ENCODE data around the gene PTDSS2. TPM values are rescaled to one million over a fixed set of nuclear protein-coding genes. Genes with fewer than 3 reads are reported as not detected.

The PTDSS2 gene
- total and polyA plus RNA-seq, 2 of the 13 experiments (the other 11 are each of a cell fraction or from before 2014, with no cell fraction given) = 21.7 to 26.4 TPM

DNA sequence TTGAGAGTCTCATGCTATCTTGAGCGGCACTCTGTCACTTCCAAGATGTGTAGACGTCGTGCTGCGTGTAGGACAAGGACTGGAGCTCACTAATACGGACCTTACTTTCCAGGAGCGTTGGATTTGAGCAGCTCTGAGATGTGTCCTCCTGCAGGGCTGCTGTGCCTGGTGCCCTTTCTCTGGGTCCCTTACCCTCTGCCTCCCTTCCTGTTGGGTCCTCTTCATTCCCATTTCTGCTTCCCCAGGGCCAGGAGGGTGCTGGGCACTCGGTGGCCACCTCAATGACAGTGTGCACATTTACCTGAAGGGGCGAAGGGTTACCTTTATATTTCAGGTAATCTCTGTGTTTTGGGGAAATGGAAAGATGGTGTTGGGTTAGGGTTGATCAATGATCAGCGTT lies 4.0 kb downstream of the PTDSS2 start:
- ATAC-seq = no peak
- H3K36me3 ChIP-seq (replicated peaks in 1 of 2; ENCODE audit: control insufficient read depth in 1 of 2, insufficient read depth in 2 of 2, low read length in 2 of 2) = peaks cover 9 to 32% of the 10 kb centered on the region in 2 experiments
- ChIA-PET POLR2A (no interaction called here), CTCF (ENCODE audit: low intra/inter-chr PET ratio, low total read pairs) (no interaction called here)
- H3K4me2 ChIP-seq (ENCODE audit: low read depth, low read length) = no peak overlapping the region
- H4K20me1 ChIP-seq (ENCODE audit: insufficient read depth, low read length) = no peaks in the 10 kb centered on the region
- DNase-seq (ENCODE audit: low spot score) = no peak
- FAIRE-seq = no peak
- TF ChIP-seq SMARCC2 (IDR thresholded peaks at IDR 0.05) (no peak), ZFP37 (CRISPR knock-in tag; IDR thresholded peaks at IDR 0.05; ENCODE audit: borderline replicate concordance) (no peak), RFXANK (CRISPR knock-in tag; IDR thresholded peaks at IDR 0.05) (no peak), TGIF2 (CRISPR knock-in tag; IDR thresholded peaks at IDR 0.05) (no peak), THAP9 (CRISPR knock-in tag; IDR thresholded peaks at IDR 0.05; ENCODE audit: borderline replicate concordance) (no peak), ZNF430 (CRISPR knock-in tag; IDR thresholded peaks at IDR 0.05) (no peak), CENPX (CRISPR knock-in tag; IDR thresholded peaks at IDR 0.05) (no peak), ZNF335 (CRISPR knock-in tag; IDR thresholded peaks at IDR 0.05) (no peak), ZNF17 (CRISPR knock-in tag; IDR thresholded peaks at IDR 0.05) (no peak), NFE2L2 (IDR thresholded peaks at IDR 0.05; ENCODE audit: low read length) (no peak), RXRA (CRISPR knock-in tag; IDR thresholded peaks at IDR 0.05) (no peak), PCBP1 (IDR thresholded peaks at IDR 0.05; ENCODE audit: borderline replicate concordance, low read depth, low read length) (no peak), ELF3 (CRISPR knock-in tag; IDR thresholded peaks at IDR 0.05) (no peak), ETS1 (CRISPR knock-in tag; IDR thresholded peaks at IDR 0.05) (no peak), ZNF850 (CRISPR knock-in tag; conservative IDR thresholded peaks at IDR 0.05) (no peak)
- TF ChIP-seq, protein P1, sequence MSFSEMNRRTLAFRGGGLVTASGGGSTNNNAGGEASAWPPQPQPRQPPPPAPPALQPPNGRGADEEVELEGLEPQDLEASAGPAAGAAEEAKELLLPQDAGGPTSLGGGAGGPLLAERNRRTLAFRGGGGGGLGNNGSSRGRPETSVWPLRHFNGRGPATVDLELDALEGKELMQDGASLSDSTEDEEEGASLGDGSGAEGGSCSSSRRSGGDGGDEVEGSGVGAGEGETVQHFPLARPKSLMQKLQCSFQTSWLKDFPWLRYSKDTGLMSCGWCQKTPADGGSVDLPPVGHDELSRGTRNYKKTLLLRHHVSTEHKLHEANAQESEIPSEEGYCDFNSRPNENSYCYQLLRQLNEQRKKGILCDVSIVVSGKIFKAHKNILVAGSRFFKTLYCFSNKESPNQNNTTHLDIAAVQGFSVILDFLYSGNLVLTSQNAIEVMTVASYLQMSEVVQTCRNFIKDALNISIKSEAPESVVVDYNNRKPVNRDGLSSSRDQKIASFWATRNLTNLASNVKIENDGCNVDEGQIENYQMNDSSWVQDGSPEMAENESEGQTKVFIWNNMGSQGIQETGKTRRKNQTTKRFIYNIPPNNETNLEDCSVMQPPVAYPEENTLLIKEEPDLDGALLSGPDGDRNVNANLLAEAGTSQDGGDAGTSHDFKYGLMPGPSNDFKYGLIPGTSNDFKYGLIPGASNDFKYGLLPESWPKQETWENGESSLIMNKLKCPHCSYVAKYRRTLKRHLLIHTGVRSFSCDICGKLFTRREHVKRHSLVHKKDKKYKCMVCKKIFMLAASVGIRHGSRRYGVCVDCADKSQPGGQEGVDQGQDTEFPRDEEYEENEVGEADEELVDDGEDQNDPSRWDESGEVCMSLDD (CRISPR knock-in tag; IDR thresholded peaks at IDR 0.05; ENCODE audit: borderline replicate concordance) = no peak
- TF ChIP-seq, protein P2, sequence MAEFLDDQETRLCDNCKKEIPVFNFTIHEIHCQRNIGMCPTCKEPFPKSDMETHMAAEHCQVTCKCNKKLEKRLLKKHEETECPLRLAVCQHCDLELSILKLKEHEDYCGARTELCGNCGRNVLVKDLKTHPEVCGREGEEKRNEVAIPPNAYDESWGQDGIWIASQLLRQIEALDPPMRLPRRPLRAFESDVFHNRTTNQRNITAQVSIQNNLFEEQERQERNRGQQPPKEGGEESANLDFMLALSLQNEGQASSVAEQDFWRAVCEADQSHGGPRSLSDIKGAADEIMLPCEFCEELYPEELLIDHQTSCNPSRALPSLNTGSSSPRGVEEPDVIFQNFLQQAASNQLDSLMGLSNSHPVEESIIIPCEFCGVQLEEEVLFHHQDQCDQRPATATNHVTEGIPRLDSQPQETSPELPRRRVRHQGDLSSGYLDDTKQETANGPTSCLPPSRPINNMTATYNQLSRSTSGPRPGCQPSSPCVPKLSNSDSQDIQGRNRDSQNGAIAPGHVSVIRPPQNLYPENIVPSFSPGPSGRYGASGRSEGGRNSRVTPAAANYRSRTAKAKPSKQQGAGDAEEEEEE (CRISPR knock-in tag; IDR thresholded peaks at IDR 0.05; ENCODE audit: borderline replicate concordance) = no peak
- H3K4me3 ChIP-seq (replicated peaks in 1 of 3; ENCODE audit: insufficient read depth in 1 of 3, low read depth in 2 of 3, low read length in 3 of 3) = no peak overlapping the region
- H3K9me3 ChIP-seq (ENCODE audit: low read length) = no peaks in the 10 kb centered on the region
- peaks cover 21% of the 10 kb centered on the region for H3K4me1 ChIP-seq (ENCODE audit: insufficient read depth, low read length)
- no peaks in the 10 kb centered on the region; a peak in 1 of 5 replicates for H3K27me3 ChIP-seq (ENCODE audit: control insufficient read depth in 1 of 2, insufficient read depth in 2 of 2, low read length in 2 of 2)
- 97% methylated on average over 9 of the region's 9 CpGs for WGBS (ENCODE audit: low lambda C conversion rate)
- BruUV-seq (replicated peaks) = no TSS peak
- peaks cover 58% of the 10 kb centered on the region for H3K79me2 ChIP-seq (ENCODE audit: insufficient read depth, low read length)
- in situ Hi-C loops (cut with HindIII; ENCODE audit: extremely low pct_ligation_motif_present, low pct_unique_long_range_greater_than_20kb) (no loop called here), intact Hi-C loops (cut with micrococcal nuclease; ENCODE audit: unreplicated experiment) (no loop called here)
- no peak overlapping the region for H3K9ac ChIP-seq (ENCODE audit: insufficient read depth, low read depth, low read length)
- no peak overlapping the region for H3K27ac ChIP-seq (ENCODE audit: extremely low read length, insufficient read depth, low read length)
- H2AFZ ChIP-seq (ENCODE audit: low read length) = no peak overlapping the region
